GM12891 (cell line): Measurements from ENCODE around the gene CCDC57.

Experiments used
- PAX5 ChIP-seq: IDR thresholded peaks from 2 replicates; pipeline ENCODE4 v1.6.1; 2011; ENCODE audit warnings: low read length, moderate library complexity, mild to moderate bottlenecking; ENCODE audit not compliant: insufficient read depth, severe bottlenecking
- POLR2A ChIP-seq: IDR thresholded peaks from 2 replicates; pipeline ENCODE4 v1.6.1; 2011; ENCODE audit warnings: low read depth, low read length, control low read depth
- POLR2AphosphoS5 ChIP-seq: IDR thresholded peaks from 2 replicates; pipeline ENCODE4 v1.6.1; 2011; ENCODE audit warnings: low read depth, low read length, control low read depth
- POU2F2 ChIP-seq: IDR thresholded peaks from 2 replicates; pipeline ENCODE4 v1.6.1; 2011; ENCODE audit warnings: low read depth, mild to moderate bottlenecking, control low read depth, low read length, moderate library complexity
- SPI1 ChIP-seq: IDR thresholded peaks from 2 replicates; pipeline ENCODE4 v1.6.1; 2011; ENCODE audit warnings: low read depth, low read length, control low read depth
- TAF1 ChIP-seq: IDR thresholded peaks from 2 replicates; pipeline ENCODE4 v1.6.1; 2011; ENCODE audit warnings: low read depth, low read length, control low read depth

DNA sequence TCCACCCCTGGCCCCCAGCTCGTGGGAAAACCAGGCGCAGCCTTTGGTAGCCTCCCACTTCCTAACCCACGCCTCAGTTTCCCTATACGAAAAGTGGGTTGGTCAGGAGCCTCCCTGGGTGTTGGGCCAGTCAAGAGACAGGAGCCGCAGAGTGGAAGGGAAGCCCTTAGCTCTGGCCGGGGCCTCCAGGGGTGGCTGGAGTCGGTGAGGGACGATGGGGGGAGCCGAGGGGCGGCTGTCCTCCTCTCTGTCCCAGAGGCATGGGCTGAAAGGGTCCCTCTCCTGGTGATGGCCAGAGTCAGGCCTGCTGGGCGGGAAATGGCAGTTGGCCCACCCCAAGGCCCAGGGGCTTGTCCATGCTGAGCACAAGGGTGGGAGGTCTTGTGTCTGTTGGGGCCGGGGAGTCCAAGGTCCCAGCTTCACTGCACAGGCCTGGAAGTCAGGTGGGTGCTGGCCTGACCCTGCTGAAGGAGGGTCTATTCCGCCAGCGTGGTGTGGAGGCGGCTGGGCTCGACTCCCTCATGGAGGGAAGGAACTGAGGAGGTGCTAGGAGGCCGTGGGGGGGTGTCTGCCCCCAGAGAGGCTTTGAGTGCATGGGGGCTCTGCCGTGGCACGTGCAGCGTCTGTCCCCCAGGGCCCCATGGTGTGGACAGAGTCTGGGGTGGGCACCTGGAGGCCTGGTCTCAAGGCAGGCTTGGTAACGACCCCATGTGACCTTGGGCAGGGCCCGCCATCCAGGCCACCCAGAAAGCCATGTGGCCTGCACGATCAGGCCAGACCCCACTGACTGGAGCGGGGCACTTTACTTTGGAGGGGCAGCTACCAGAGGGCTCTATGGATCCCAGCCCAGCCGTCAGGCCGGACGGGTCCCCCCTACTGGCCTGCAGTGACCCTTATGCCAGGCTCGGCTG lies 17.3 kb upstream of the CCDC57 start:
- TF ChIP-seq POLR2A = no peak
- no peak for TF ChIP-seq TAF1
- no peak for TF ChIP-seq POLR2AphosphoS5
- TF ChIP-seq SPI1 = no peak
- no peak for TF ChIP-seq PAX5
- no peak for TF ChIP-seq POU2F2
